Measurements from ENCODE around the gene DLD.
A peak's percentile ranks its signal among the peaks of the same experiment; 100 is the strongest.

The DLD gene

GRCh38 chr7:107961405-107961804, 70.4 kb downstream of the DLD start:
- no peak for DNase-seq (ENCODE audit: low read depth, low spot score)
- no peak overlapping the region for H3K27ac ChIP-seq

- DNase-seq (ENCODE audit: low read depth, low spot score), result no peak
- no peak overlapping the region for H3K27ac ChIP-seq
These were observed 71.8 kb downstream of the DLD start for GRCh38 chr7:107962817-107963216.

DNA sequence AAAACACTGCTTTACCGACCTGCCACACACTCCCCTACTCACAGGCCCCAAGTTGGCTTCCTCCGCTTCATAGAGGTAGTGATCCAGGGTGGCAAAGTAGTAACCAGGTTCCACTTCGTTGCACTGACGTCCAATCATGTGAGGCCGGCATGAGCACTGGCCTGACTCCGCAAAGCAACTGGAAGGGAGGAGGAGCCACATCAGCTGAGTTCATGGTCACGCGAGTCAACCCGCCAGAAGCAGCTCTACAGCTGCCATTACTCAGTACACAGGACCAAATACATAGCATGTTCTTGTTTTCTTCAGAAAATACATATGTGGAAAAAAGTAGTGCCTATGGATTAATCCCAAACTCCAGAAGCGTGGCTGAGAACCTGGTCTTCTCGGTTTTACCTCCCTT, 73.5 kb downstream of the DLD start:
- H3K27ac ChIP-seq, result no peak overlapping the region
- no peak for DNase-seq (ENCODE audit: low read depth, low spot score)

DNA sequence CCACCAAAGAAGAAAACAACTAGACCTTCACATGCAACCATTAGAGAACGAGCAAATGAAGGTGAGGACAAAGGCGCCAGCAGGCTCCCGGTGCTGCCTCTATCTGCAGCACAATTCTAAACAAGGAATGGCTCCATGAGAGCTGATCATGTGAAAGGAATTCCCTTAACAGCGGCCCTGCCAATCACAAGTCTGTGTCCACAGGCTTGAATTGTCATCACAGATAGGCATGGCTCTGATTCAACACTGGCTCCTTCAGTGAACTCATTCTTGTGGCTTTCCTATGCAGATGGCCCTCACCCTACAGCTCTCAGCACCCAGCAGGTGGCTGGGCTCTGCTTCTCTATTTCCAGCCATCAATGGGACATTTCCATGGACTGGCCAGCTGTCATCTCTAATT, 75.7 kb downstream of the DLD start:
- DNase-seq (ENCODE audit: low read depth, low spot score), result no peak
- H3K27ac ChIP-seq, result peak overlapping the region; percentile 25

- H3K27ac ChIP-seq, result peak overlapping the region; percentile 25
- no peak for DNase-seq (ENCODE audit: low read depth, low spot score)
These were observed 76.4 kb downstream of the DLD start for GRCh38 chr7:107967420-107967819.

- no peak overlapping the region for H3K27ac ChIP-seq
- DNase-seq (ENCODE audit: low read depth, low spot score), result no peak
These were observed 77.5 kb downstream of the DLD start for GRCh38 chr7:107968449-107968848.

DNA sequence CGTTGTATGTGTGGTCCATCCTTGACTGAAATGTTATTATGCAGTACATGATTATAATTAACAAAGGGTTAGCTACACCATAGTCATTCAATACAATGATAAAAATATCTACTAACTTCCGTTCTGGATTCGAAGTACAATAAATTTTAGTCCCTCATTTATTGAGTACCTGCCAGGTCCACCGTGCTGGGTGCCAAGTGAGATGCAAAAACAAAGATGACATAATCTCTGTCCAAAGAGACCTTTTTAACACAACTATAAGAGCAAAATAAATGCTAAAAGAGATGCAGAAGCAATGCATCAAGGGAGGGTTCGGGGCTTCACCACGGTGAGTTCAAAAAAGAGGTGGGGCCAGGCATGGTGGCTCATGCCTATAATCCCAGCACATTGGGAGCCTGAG, 78.9 kb downstream of the DLD start:
- DNase-seq (ENCODE audit: low read depth, low spot score), result no peak
- H3K27ac ChIP-seq, result no peak overlapping the region
